Measurements from ENCODE around the gene CMSS1.

- TF ChIP-seq, protein P1, sequence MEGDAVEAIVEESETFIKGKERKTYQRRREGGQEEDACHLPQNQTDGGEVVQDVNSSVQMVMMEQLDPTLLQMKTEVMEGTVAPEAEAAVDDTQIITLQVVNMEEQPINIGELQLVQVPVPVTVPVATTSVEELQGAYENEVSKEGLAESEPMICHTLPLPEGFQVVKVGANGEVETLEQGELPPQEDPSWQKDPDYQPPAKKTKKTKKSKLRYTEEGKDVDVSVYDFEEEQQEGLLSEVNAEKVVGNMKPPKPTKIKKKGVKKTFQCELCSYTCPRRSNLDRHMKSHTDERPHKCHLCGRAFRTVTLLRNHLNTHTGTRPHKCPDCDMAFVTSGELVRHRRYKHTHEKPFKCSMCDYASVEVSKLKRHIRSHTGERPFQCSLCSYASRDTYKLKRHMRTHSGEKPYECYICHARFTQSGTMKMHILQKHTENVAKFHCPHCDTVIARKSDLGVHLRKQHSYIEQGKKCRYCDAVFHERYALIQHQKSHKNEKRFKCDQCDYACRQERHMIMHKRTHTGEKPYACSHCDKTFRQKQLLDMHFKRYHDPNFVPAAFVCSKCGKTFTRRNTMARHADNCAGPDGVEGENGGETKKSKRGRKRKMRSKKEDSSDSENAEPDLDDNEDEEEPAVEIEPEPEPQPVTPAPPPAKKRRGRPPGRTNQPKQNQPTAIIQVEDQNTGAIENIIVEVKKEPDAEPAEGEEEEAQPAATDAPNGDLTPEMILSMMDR (IDR thresholded peaks at IDR 0.05), result no peak
- no peak for TF ChIP-seq POLR2A (IDR thresholded peaks at IDR 0.05)
Observed at GRCh38 chr3:99934975-99935797, 117.5 kb downstream of the CMSS1 start.

Measured in Peyer's patch (tissue), 4 donors.